ENCODE measurements around the gene CUEDC1. TPM values are rescaled to one million over a fixed set of nuclear protein-coding genes. Genes with fewer than 3 reads are reported as not detected.
A peak's percentile ranks its signal among the peaks of the same experiment; 100 is the strongest.

CUEDC1 gene
- total RNA-seq, 1 donor from 2014 or later: 14.5 TPM

DNA sequence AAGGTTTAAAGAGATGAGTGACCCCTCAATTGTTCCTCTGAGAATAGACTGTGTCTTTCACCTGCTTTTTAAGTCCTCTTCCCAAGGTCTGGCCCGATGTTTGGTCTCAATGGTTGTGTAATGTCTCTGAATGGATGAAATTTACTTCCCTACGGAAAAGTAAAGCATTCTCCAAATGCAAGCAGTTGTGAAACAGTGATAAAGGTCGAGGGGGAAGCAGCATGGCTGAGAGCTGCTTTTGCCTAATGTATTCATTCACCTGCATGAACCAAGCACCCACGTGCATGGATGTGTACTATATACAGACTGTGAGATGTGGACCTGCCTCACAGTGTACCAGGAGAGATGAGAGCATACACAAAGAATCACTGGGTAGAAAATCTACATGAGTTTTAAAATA, 116.8 kb downstream of the CUEDC1 start:
- TF ChIP-seq, protein P1, sequence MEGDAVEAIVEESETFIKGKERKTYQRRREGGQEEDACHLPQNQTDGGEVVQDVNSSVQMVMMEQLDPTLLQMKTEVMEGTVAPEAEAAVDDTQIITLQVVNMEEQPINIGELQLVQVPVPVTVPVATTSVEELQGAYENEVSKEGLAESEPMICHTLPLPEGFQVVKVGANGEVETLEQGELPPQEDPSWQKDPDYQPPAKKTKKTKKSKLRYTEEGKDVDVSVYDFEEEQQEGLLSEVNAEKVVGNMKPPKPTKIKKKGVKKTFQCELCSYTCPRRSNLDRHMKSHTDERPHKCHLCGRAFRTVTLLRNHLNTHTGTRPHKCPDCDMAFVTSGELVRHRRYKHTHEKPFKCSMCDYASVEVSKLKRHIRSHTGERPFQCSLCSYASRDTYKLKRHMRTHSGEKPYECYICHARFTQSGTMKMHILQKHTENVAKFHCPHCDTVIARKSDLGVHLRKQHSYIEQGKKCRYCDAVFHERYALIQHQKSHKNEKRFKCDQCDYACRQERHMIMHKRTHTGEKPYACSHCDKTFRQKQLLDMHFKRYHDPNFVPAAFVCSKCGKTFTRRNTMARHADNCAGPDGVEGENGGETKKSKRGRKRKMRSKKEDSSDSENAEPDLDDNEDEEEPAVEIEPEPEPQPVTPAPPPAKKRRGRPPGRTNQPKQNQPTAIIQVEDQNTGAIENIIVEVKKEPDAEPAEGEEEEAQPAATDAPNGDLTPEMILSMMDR (conservative IDR thresholded peaks at IDR 0.05; ENCODE audit: low read depth, low read length): no peak

DNA sequence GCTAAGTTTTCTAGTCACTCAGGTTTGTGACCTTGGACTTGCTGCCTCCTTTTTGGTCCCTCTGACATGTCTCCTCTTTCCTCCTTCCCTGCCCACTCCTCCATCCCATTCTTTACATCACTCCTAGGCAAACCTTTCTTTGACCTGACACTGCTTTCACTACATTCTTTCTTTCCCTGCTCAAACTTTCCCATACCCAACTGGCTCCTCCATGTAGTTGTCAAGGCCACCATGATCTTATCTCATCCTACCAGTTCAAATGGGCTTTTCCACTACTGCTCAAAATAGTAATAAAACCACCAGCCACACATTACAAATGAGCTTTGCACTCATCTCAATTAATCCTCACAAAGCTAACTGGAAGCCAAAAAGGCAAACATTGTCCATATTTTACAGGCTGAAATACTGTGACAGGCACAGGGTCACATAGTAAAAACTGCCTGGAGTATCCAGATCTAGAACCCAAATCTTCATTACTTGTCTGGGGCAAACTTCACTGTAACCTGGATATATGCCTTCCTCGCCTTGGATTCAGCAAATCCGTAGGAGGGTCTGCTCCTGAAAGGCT, 119.8 kb downstream of the CUEDC1 start:
- TF ChIP-seq, protein P1 (conservative IDR thresholded peaks at IDR 0.05; ENCODE audit: low read depth, low read length): no peak
- no peak overlapping the region for H3K4me3 ChIP-seq (ENCODE audit: low read depth, low read length)
- no peak for DNase-seq (ENCODE audit: low read depth)

More for the DNA sequence above, 116.8 kb downstream of the CUEDC1 start:
- H3K4me3 ChIP-seq (ENCODE audit: low read depth, low read length): no peak overlapping the region
- DNase-seq (ENCODE audit: low read depth): no peak

DNA sequence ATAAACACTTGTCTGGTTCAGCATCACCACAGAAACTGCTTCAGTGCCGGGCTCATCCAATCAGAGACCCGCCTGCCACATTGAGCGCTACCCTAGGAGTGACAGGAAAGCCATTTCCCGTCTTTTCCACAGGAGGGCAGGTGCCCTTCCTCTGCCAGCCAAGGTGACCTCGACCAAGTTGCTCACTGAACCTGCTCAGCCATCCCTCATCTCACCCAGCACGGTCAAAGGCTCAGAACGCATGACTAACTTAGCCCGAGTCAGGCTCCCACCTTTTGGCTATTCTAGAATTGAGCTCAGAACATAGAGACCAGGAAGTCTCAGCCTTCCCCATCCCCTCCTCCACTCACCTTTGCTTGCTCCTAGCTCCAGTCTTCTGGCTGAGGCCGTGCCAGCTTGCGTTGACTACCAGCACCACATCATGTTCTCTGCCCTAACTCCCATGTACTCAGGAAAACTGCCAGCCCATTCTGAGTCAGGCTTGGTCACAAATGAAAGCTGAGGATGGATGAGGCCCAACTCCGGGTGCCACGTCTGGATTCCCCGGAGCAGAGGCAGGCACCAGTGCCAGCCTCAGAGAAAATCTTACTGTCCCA, 121.0 kb downstream of the CUEDC1 start:
- H3K4me3 ChIP-seq (ENCODE audit: low read depth, low read length): peak overlapping the region; percentile 12
- peak; percentile 86 for DNase-seq (ENCODE audit: low read depth)
- TF ChIP-seq, protein P1 (conservative IDR thresholded peaks at IDR 0.05; ENCODE audit: low read depth, low read length): peak; percentile 54

DNA sequence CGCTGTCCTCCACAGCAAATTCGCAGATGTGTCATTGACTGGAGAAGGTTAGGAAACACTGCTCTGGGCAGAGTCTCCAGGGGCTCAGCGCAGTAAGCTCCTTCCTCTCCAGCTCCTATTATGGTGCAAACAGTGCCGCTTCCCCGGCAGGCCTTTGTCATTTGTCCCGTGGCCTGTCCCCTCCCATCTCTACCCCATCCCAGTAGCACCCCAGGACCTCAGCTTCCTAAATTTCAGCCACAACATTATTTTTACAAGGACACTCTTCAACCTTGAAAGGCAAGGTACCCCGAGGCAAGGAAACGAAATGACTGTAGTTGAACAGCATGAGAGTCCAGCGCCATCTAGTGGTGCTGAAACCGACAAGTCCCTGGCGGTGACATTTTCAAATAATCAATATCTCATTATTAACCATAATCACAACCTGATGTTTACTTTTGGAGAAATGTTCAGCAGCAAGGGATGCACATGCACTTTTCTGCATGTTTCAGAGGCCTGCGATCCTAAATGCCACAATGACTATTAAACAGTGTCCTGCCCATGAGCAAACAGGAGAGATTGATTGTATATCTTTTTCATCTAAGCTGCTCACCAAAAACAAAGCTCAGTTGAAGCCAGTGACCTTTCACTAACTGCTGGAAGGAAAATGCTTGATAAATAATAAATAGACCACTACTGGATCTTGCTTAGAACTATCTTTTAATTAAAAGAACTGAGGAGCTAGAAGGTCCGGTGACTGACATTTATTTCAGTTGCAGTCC, 121.9 kb downstream of the CUEDC1 start:
- TF ChIP-seq, protein P1 (conservative IDR thresholded peaks at IDR 0.05; ENCODE audit: low read depth, low read length): peak; percentile 95
- no peak for DNase-seq (ENCODE audit: low read depth)
- peak overlapping the region; percentile 49 for H3K4me3 ChIP-seq (ENCODE audit: low read depth, low read length)

DNA sequence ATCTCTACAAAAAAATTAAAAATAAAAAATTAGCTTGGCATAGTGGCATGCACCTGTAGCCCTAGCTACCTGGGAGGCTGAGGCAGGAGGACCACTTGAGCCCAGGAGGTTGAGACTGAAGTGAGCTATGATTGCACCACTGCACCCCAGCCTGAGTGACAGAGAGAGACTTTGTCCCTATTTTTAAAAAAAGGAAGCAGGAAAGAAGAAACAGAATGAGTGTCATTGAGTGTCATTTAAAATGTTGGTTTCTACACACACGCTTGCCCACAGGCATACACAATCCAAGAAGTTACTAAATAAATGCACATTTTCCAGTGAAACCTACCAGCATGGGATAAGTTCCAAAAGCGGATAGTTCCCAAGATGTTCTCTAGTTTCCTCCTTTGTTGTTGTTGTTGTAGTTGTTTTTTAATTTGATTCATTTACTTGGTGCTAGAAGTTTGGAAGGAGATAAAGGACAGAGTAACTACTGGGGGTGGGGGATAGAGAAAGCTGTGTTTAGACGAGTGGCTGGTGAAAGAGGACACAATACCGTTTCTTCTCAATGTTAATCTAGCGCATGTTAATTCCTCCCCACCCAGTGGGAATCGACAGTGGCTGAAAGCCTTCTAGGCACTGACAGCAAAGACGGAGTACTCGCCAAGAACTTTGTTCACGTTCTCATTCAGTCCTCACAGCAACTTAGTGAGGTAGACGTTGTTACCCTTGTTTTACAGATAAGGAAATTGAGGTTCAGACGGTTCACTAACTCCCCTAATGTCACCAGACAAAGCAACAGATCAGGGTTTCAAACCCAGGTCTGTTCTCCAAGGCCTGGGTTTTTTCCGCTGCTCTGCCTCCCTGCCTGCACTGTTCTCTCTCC, 122.7 kb downstream of the CUEDC1 start:
- H3K4me3 ChIP-seq (ENCODE audit: low read depth, low read length): peak overlapping the region; percentile 49
- DNase-seq (ENCODE audit: low read depth): no peak
- TF ChIP-seq, protein P1 (conservative IDR thresholded peaks at IDR 0.05; ENCODE audit: low read depth, low read length): no peak

DNA sequence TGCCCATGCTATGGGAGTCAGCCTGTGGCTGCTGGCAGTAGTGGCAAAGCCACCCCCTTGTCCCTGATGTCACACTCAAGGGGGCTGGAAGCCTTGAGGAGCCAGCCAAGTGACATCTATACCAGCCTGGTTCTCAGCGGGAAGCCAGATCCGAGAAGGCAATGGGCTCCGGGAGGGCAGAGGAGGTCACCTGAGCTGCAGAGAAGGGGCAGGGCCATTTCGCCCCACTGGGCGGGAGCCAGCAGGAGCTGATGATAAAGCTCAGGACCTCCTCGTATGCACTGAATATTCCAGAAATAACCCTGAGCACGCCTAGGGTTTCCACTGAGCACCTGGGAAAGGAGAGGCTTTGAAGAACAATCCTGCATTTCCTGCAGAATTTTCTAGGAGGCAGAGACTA, 124.3 kb downstream of the CUEDC1 start:
- no peak overlapping the region for H3K4me3 ChIP-seq (ENCODE audit: low read depth, low read length)
- DNase-seq (ENCODE audit: low read depth): no peak
- TF ChIP-seq, protein P1 (conservative IDR thresholded peaks at IDR 0.05; ENCODE audit: low read depth, low read length): no peak
